Neural cell (in vitro differentiated cells): Measurements from ENCODE around the gene RTP5.

Experiments
- EZH2 ChIP-seq: fragments of 200-600, 300-800 bp; shearing (Covaris generic), sonication (generic); IDR thresholded peaks from 2 replicates; pipeline ENCODE4 v1.6.1; 2014; ENCODE audit warnings: antibody characterized with exemption, low read length, borderline replicate concordance, mild to moderate bottlenecking; ENCODE audit not compliant: insufficient read depth, poor library complexity, severe bottlenecking
- TF ChIP-seq, protein P1 (sequence below): fragments of 450-650 bp; IDR thresholded peaks from 2 replicates; pipeline ENCODE4 v1.5.1; 2014; ENCODE audit warnings: antibody characterized with exemption, mild to moderate bottlenecking, moderate library complexity; ENCODE audit not compliant: poor library complexity, severe bottlenecking

- TF ChIP-seq, protein P1, sequence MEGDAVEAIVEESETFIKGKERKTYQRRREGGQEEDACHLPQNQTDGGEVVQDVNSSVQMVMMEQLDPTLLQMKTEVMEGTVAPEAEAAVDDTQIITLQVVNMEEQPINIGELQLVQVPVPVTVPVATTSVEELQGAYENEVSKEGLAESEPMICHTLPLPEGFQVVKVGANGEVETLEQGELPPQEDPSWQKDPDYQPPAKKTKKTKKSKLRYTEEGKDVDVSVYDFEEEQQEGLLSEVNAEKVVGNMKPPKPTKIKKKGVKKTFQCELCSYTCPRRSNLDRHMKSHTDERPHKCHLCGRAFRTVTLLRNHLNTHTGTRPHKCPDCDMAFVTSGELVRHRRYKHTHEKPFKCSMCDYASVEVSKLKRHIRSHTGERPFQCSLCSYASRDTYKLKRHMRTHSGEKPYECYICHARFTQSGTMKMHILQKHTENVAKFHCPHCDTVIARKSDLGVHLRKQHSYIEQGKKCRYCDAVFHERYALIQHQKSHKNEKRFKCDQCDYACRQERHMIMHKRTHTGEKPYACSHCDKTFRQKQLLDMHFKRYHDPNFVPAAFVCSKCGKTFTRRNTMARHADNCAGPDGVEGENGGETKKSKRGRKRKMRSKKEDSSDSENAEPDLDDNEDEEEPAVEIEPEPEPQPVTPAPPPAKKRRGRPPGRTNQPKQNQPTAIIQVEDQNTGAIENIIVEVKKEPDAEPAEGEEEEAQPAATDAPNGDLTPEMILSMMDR: no peak
- TF ChIP-seq EZH2: no peak
Observed at GRCh38 chr2:241895712-241896641, 26.4 kb downstream of the RTP5 start.
